H9 (cell line): ENCODE measurements around the gene MAML3. TPM values are rescaled to one million over a fixed set of nuclear protein-coding genes. Genes with fewer than 3 reads are reported as not detected.

ENCODE experiments used
- DNase-seq: peaks from one replicate; pipeline ENCODE4 v3.0.0-alpha.2; 2017
- H2AFZ ChIP-seq: one replicate; pipeline ENCODE4 v1.6.1; 2013; ENCODE audit warnings: mild to moderate bottlenecking, low read length, control low read depth, moderate library complexity
- H2AK5ac ChIP-seq: 2 replicates; pipeline ENCODE4 v1.6.1; 2013; ENCODE audit warnings: low read length, control low read depth, mixed read lengths; ENCODE audit not compliant: insufficient read length
- H2BK120ac ChIP-seq: one replicate; pipeline ENCODE4 v1.6.1; 2013; ENCODE audit warnings: low read depth, mild to moderate bottlenecking, low read length, control low read depth, inconsistent platforms; ENCODE audit not compliant: poor library complexity, severe bottlenecking
- H2BK12ac ChIP-seq: 2 replicates; pipeline ENCODE4 v1.6.1; 2013; ENCODE audit warnings: low read length, control low read depth, mixed read lengths, low read depth; ENCODE audit not compliant: insufficient read length
- H2BK15ac ChIP-seq: 2 replicates; pipeline ENCODE4 v1.6.1; 2013; ENCODE audit warnings: low read depth, low read length, control low read depth
- H2BK20ac ChIP-seq: one replicate; pipeline ENCODE4 v1.6.1; 2013; ENCODE audit warnings: low read depth, mild to moderate bottlenecking, low read length, control low read depth, inconsistent platforms; ENCODE audit not compliant: poor library complexity, severe bottlenecking
- H2BK5ac ChIP-seq: 2 replicates; pipeline ENCODE4 v1.6.1; 2013; ENCODE audit warnings: low read length, control low read depth, mixed read lengths; ENCODE audit not compliant: insufficient read length
- H3K14ac ChIP-seq: 2 replicates; pipeline ENCODE4 v1.6.1; 2013; ENCODE audit warnings: low read length, control low read depth; ENCODE audit not compliant: insufficient read depth
- H3K18ac ChIP-seq: 2 replicates; pipeline ENCODE4 v1.6.1; 2013; ENCODE audit warnings: low read depth, mild to moderate bottlenecking, mixed read lengths, low read length, control low read depth; ENCODE audit not compliant: insufficient read length
- H3K23ac ChIP-seq: 2 replicates; pipeline ENCODE4 v1.6.1; 2013; ENCODE audit warnings: low read length, control low read depth, mixed read lengths, low read depth; ENCODE audit not compliant: insufficient read length
- H3K23me2 ChIP-seq: 2 replicates; pipeline ENCODE4 v1.6.1; 2013; ENCODE audit warnings: low read depth, mild to moderate bottlenecking, mixed read lengths, low read length, control low read depth; ENCODE audit not compliant: insufficient read length, poor library complexity, severe bottlenecking
- H3K27ac ChIP-seq: 2 replicates; pipeline ENCODE4 v1.5.1; 2013; ENCODE audit warnings: low read length, control low read depth, mixed read lengths, low read depth; ENCODE audit not compliant: insufficient read length
- H3K27me3 ChIP-seq: 2 replicates; pipeline ENCODE4 v1.6.1; 2013; ENCODE audit warnings: low read length, control low read depth, inconsistent platforms; ENCODE audit not compliant: insufficient read depth
- H3K4ac ChIP-seq: 2 replicates; pipeline ENCODE4 v1.6.1; 2013; ENCODE audit warnings: low read depth, mild to moderate bottlenecking, control low read depth, inconsistent platforms, low read length, moderate library complexity
- H3K4me1 ChIP-seq: 2 replicates; pipeline ENCODE4 v1.6.1; 2013; ENCODE audit warnings: low read length, control low read depth, inconsistent platforms; ENCODE audit not compliant: insufficient read depth
- H3K4me2 ChIP-seq: 2 replicates; pipeline ENCODE4 v1.6.1; 2013; ENCODE audit warnings: low read length, control low read depth, mixed read lengths; ENCODE audit not compliant: insufficient read length, insufficient read depth
- H3K56ac ChIP-seq: 2 replicates; pipeline ENCODE4 v1.6.1; 2013; ENCODE audit warnings: low read depth, mild to moderate bottlenecking, mixed read lengths, low read length, control low read depth; ENCODE audit not compliant: insufficient read length
- H3K79me1 ChIP-seq: 2 replicates; pipeline ENCODE4 v1.6.1; 2013; ENCODE audit warnings: low read depth, mild to moderate bottlenecking, moderate library complexity, low read length, control low read depth, inconsistent platforms; ENCODE audit not compliant: insufficient read depth, poor library complexity, severe bottlenecking
- H3K79me2 ChIP-seq: 2 replicates; pipeline ENCODE4 v1.6.1; 2013; ENCODE audit warnings: low read length, control low read depth, inconsistent platforms; ENCODE audit not compliant: insufficient read depth
- H3K9ac ChIP-seq: 2 replicates; pipeline ENCODE4 v1.6.1; 2013; ENCODE audit warnings: low read length, control low read depth, mixed read lengths; ENCODE audit not compliant: insufficient read length; ENCODE audit errors: extremely low read depth
- H3K9me3 ChIP-seq: one replicate; pipeline ENCODE4 v1.6.1; 2013; ENCODE audit warnings: low read depth, low read length, inconsistent platforms; ENCODE audit not compliant: control insufficient read depth
- H3T11ph ChIP-seq: one replicate; pipeline ENCODE4 v1.6.1; 2013; ENCODE audit warnings: mild to moderate bottlenecking, low read length, control low read depth, inconsistent platforms
- H4K20me1 ChIP-seq: one replicate; pipeline ENCODE4 v1.6.1; 2013; ENCODE audit not compliant: control insufficient read depth, insufficient read length, insufficient read depth
- H4K5ac ChIP-seq: 2 replicates; pipeline ENCODE4 v1.6.1; 2013; ENCODE audit warnings: low read depth, mild to moderate bottlenecking, mixed read lengths, low read length, control low read depth; ENCODE audit not compliant: insufficient read length
- H4K8ac ChIP-seq: replicated peaks from 2 replicates; pipeline ENCODE4 v1.6.1; 2013; ENCODE audit warnings: low read length, control low read depth, mixed read lengths, low read depth; ENCODE audit not compliant: insufficient read length
- H4K91ac ChIP-seq: 2 replicates; pipeline ENCODE4 v1.6.1; 2013; ENCODE audit warnings: low read depth, mild to moderate bottlenecking, moderate library complexity, mixed read lengths, low read length, control low read depth; ENCODE audit not compliant: insufficient read length
- H3K27ac Mint-ChIP-seq, 3 experiments: 2 replicates in 2 of 3; 3 replicates in 1 of 3; pipeline ENCODE4 v1.8.0; 2020 to 2021; ENCODE audit warnings: mixed read lengths in 3 of 3, mild to moderate bottlenecking in 1 of 3, moderate library complexity in 1 of 3
- H3K27me3 Mint-ChIP-seq: 2 replicates; pipeline ENCODE4 v1.8.0; 2021; ENCODE audit warnings: low read depth, mild to moderate bottlenecking, moderate library complexity, mixed read lengths
- H3K36me3 Mint-ChIP-seq, 3 experiments: 2 replicates in 2 of 3; 3 replicates in 1 of 3; pipeline ENCODE4 v1.8.0; 2020 to 2021; ENCODE audit warnings: low read depth in 3 of 3, mixed read lengths in 3 of 3; ENCODE audit not compliant: insufficient read depth in 1 of 3
- H3K4me1 Mint-ChIP-seq, 2 experiments: 2 replicates each; pipeline ENCODE4 v1.8.0; 2020; ENCODE audit warnings: mixed read lengths in 2 of 2
- H3K4me3 Mint-ChIP-seq, 2 experiments: 2 replicates in 1 of 2; 3 replicates in 1 of 2; pipeline ENCODE4 v1.8.0; 2020 to 2021; ENCODE audit warnings: mild to moderate bottlenecking in 2 of 2, mixed read lengths in 2 of 2, moderate library complexity in 1 of 2
- H3K9me3 Mint-ChIP-seq, 2 experiments: 2 replicates in 1 of 2; 3 replicates in 1 of 2; pipeline ENCODE4 v1.8.0; 2020; ENCODE audit warnings: mild to moderate bottlenecking in 2 of 2, mixed read lengths in 2 of 2, moderate library complexity in 1 of 2
- WGBS: extraction: QIAGEN DNeasy Blood & Tissue Kit; methylation state at CpG from one replicate; pipeline ENCODE4 v1.1.7; 2013; ENCODE audit warnings: missing lambda C conversion rate, low lambda C conversion rate, mixed read lengths; ENCODE audit not compliant: insufficient read length; ENCODE audit errors: extremely low coverage; 5-methylcytosine and 5-hydroxymethylcytosine counted together
- total RNA-seq: library from RNA; stranded (reverse); gene quantifications from 2 replicates; pipeline ENCODE4 v1.2.1, GENCODE V29; 2021
- TF ChIP-seq, protein P1 (sequence below): fragments of 200-600 bp; sonication (generic); conservative IDR thresholded peaks from 3 replicates; pipeline ENCODE4 v1.8.0; 2021; ENCODE audit warnings: antibody characterized with exemption, mild to moderate bottlenecking

The MAML3 gene
- total RNA-seq, 1 experiment from 2014 or later = 3.9 TPM

DNA sequence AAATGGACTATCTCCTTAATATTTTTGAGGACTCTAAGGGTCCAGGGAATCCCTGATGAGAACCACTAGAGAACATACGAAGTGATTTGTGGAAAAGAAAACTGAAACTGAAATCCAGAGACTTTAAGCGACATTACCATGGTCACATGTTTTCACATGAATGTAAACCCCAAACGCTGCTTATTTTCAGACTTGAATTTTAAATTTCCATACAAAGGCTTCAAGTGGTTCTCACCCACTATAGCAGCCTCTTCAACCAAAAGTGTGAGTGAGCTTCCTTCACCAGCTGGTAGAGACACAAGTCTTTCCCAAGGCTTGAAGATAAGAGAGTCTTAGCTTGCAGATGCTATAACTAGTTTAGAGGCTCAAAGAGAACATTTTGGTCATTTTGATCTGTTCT lies 255.7 kb downstream of the MAML3 start:
- Mint-ChIP-seq H3K4me3 (no peak overlapping the region), H3K27me3 (no peaks in the 10 kb centered on the region; the same call in 1 of the 2 replicates), H3K4me1 (peaks cover 19 to 23% of the 10 kb centered on the region in 2 experiments), H3K36me3 (no peaks in the 10 kb centered on the region), H3K9me3 (no peaks in the 10 kb centered on the region), H3K27ac (no peak overlapping the region)
- H3K27me3 ChIP-seq = no peaks in the 10 kb centered on the region; the same call in 1 of the 2 replicates
- H3K56ac ChIP-seq = no peak overlapping the region
- no peak overlapping the region for H3K23ac ChIP-seq
- H2BK12ac ChIP-seq = no peak overlapping the region
- H3K79me2 ChIP-seq = no peaks in the 10 kb centered on the region
- H3K18ac ChIP-seq = no peak overlapping the region
- no peak overlapping the region for H2BK5ac ChIP-seq
- H3K27ac ChIP-seq = no peak overlapping the region
- no peak overlapping the region for H4K91ac ChIP-seq
- no peak overlapping the region for H2BK20ac ChIP-seq
- no peak overlapping the region for H3K14ac ChIP-seq
- no peaks in the 10 kb centered on the region; the same call in 1 of the 2 replicates for H3K4me1 ChIP-seq
- no peak overlapping the region for H2AK5ac ChIP-seq
- no peak overlapping the region for H2AFZ ChIP-seq
- H2BK120ac ChIP-seq = no peak overlapping the region
- no peak overlapping the region for H2BK15ac ChIP-seq
- H3K4me2 ChIP-seq = no peak overlapping the region
- TF ChIP-seq, protein P1, sequence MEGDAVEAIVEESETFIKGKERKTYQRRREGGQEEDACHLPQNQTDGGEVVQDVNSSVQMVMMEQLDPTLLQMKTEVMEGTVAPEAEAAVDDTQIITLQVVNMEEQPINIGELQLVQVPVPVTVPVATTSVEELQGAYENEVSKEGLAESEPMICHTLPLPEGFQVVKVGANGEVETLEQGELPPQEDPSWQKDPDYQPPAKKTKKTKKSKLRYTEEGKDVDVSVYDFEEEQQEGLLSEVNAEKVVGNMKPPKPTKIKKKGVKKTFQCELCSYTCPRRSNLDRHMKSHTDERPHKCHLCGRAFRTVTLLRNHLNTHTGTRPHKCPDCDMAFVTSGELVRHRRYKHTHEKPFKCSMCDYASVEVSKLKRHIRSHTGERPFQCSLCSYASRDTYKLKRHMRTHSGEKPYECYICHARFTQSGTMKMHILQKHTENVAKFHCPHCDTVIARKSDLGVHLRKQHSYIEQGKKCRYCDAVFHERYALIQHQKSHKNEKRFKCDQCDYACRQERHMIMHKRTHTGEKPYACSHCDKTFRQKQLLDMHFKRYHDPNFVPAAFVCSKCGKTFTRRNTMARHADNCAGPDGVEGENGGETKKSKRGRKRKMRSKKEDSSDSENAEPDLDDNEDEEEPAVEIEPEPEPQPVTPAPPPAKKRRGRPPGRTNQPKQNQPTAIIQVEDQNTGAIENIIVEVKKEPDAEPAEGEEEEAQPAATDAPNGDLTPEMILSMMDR = no peak
- no peaks in the 10 kb centered on the region for H3K9me3 ChIP-seq
- no peak for DNase-seq
- no peak overlapping the region for H4K8ac ChIP-seq
- H4K5ac ChIP-seq = no peak overlapping the region
- no peaks in the 10 kb centered on the region for H3K79me1 ChIP-seq
- H3K4ac ChIP-seq = no peak overlapping the region
- H4K20me1 ChIP-seq = no peaks in the 10 kb centered on the region
- no peak overlapping the region for H3T11ph ChIP-seq
- no CpG with 5 or more reads among the region's 3 CpGs for WGBS
- H3K9ac ChIP-seq = no peak overlapping the region
- H3K23me2 ChIP-seq = no peaks in the 10 kb centered on the region
